GM19328 (cell line): ENCODE data around the gene LRRFIP1.
A peak's percentile ranks its signal among the peaks of the same experiment; 100 is the strongest.
"Not testable (repeated sequence)": the region's sequence is repeated elsewhere in the genome, so short reads cannot be mapped to it uniquely, and the experiment has no call there.

Experiments used
- ATAC-seq: cut with Tn5 transposase; IDR thresholded peaks from one replicate; pipeline ENCODE4 v1.9.1; 2021; ENCODE audit warnings: mild to moderate bottlenecking, moderate library complexity; ENCODE audit not compliant: unreplicated experiment

LRRFIP1 gene

GRCh38 chr2:237661799-237662328, 34.5 kb downstream of the LRRFIP1 start:
- no peak for ATAC-seq

GRCh38 chr2:237662671-237663093, 35.3 kb downstream of the LRRFIP1 start:
- no peak for ATAC-seq

GRCh38 chr2:237663517-237664110, 36.2 kb downstream of the LRRFIP1 start:
- ATAC-seq = no peak

- ATAC-seq = no peak
Measured at GRCh38 chr2:237664151-237664550, 36.8 kb downstream of the LRRFIP1 start.

GRCh38 chr2:237665713-237666143, 38.3 kb downstream of the LRRFIP1 start:
- ATAC-seq = no peak

GRCh38 chr2:237666606-237667005, 39.2 kb downstream of the LRRFIP1 start:
- no peak for ATAC-seq

GRCh38 chr2:237667050-237667576, 39.7 kb downstream of the LRRFIP1 start:
- ATAC-seq = not testable (repeated sequence)

- ATAC-seq = no peak
Measured at GRCh38 chr2:237667893-237668292, 40.5 kb downstream of the LRRFIP1 start.

- no peak for ATAC-seq
Measured at GRCh38 chr2:237668440-237668839, 41.1 kb downstream of the LRRFIP1 start.

- ATAC-seq = no peak
Measured at GRCh38 chr2:237669283-237669627, 41.9 kb downstream of the LRRFIP1 start.

GRCh38 chr2:237669628-237670392, 42.4 kb downstream of the LRRFIP1 start:
- ATAC-seq = no peak

- no peak for ATAC-seq
Measured at GRCh38 chr2:237670641-237671040, 43.3 kb downstream of the LRRFIP1 start.

GRCh38 chr2:237671466-237672138, 44.2 kb downstream of the LRRFIP1 start:
- ATAC-seq = no peak

GRCh38 chr2:237672731-237673129, 45.3 kb downstream of the LRRFIP1 start:
- ATAC-seq = no peak

- no peak for ATAC-seq
Measured at GRCh38 chr2:237673130-237674001, 46.0 kb downstream of the LRRFIP1 start.

- ATAC-seq = peak; percentile 79
Measured at GRCh38 chr2:237674731-237675276, 47.4 kb downstream of the LRRFIP1 start.

- no peak for ATAC-seq
Measured at GRCh38 chr2:237675316-237675715, 47.9 kb downstream of the LRRFIP1 start.

GRCh38 chr2:237680702-237681478, 53.5 kb downstream of the LRRFIP1 start:
- ATAC-seq = no peak

- no peak for ATAC-seq
Measured at GRCh38 chr2:237682151-237682550, 54.8 kb downstream of the LRRFIP1 start.
